Gastroesophageal sphincter (tissue), 3 donors: ENCODE results near the gene PHF21B.

Experiments
- CTCF ChIP-seq, 4 experiments: fragments of 200-600 bp in 2 of 4; fragments of 450-650 bp in 2 of 4; sonication (generic) in 1 of 4; IDR thresholded peaks; one replicate each; pipeline ENCODE4 v1.5.1; 2017 to 2019; ENCODE audit warnings: antibody characterized with exemption in 4 of 4, mild to moderate bottlenecking in 2 of 4, moderate library complexity in 2 of 4
- EP300 ChIP-seq: sonication (generic); formaldehyde crosslinking; IDR thresholded peaks from one replicate; pipeline ENCODE4 v1.6.1; 2017; ENCODE audit warnings: antibody characterized with exemption, mild to moderate bottlenecking
- POLR2A ChIP-seq, 2 donors: fragments of 450-650 bp; IDR thresholded peaks; one replicate each; pipeline ENCODE4 v1.6.1; 2017; ENCODE audit warnings: antibody characterized with exemption in 2 of 2, mild to moderate bottlenecking in 2 of 2, moderate library complexity in 1 of 2
- POLR2AphosphoS5 ChIP-seq: sonication (generic); formaldehyde crosslinking; IDR thresholded peaks from one replicate; pipeline ENCODE4 v1.6.1; 2017; ENCODE audit warnings: antibody characterized with exemption

DNA sequence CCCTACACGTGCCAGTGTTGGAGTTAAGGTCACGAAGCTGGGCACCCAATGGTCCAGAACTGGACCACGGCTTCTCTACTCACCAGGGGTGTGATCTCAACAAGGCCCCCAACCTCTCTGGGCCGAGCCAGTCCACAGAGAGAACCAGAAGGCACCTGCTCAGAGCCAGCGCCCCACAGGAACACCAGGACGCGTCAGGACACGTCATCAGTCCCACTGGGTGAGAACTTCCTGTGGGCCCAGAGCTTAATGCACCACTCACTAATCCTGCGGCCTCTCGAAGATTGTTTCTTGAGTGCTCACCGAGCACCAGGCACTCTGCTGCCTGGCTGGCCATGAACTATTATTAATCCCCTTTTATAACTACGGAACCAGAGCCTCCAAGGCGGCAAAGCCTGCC lies 10.1 kb downstream of the PHF21B start:
- TF ChIP-seq CTCF (IDR thresholded peaks at IDR 0.05) (no peak), POLR2A (IDR thresholded peaks at IDR 0.05) (no peak), POLR2AphosphoS5 (no peak), EP300 (no peak)
